ENCODE results near the gene KLF7. TPM values are rescaled to one million over a fixed set of nuclear protein-coding genes. Genes with fewer than 3 reads are reported as not detected.

The KLF7 gene
- total RNA-seq, 1 donor from 2014 or later: 36.7 TPM

- no peak for DNase-seq (ENCODE audit: extremely low spot score, unreplicated experiment)
- Mint-ChIP-seq H3K4me3 (ENCODE audit: unreplicated experiment) (no peak overlapping the region), H3K27me3 (ENCODE audit: unreplicated experiment) (no peaks in the 10 kb centered on the region), H3K27ac (ENCODE audit: unreplicated experiment) (no peak overlapping the region), H3K36me3 (ENCODE audit: unreplicated experiment) (peaks cover 6% of the 10 kb centered on the region), H3K9me3 (ENCODE audit: unreplicated experiment) (peaks cover 13% of the 10 kb centered on the region), H3K4me1 (ENCODE audit: unreplicated experiment) (peaks cover 11% of the 10 kb centered on the region)
- no peak for TF ChIP-seq CTCF (IDR thresholded peaks at IDR 0.05)
Measured at GRCh38 chr2:207032490-207032889, 133.3 kb downstream of the KLF7 start.

Small RNAs within 50 kb of the gene (microRNA-seq; reads per million reads assigned to microRNA genes)
- gene MIR2355 (ENCODE audit: unreplicated experiment) (25.8 reads per million, percentile 34 among the genes with 10 or more reads in this experiment), gene MIR7845 (ENCODE audit: unreplicated experiment) (2.2 reads per million)

Other genes starting within 250 kb of the KLF7 start
- gene CPO, start 226.4 kb downstream of the KLF7 start, total RNA-seq: not detected in 2 replicates